A673 (cell line): ENCODE measurements around the gene AMBRA1. TPM values are rescaled to one million over a fixed set of nuclear protein-coding genes. Genes with fewer than 3 reads are reported as not detected.
A peak's percentile ranks its signal among the peaks of the same experiment; 100 is the strongest.

ENCODE experiments used
- BruUV-seq: library from RNA; stranded (reverse); fragments of 400-500 nt; replicated peaks from 2 replicates; lab custom pipeline; 2021; lab: Mats Ljungman, UMichigan
- CTCF ChIA-PET: fragments of 300-600 bp; sonication (Branson Sonifier 250); formaldehyde crosslinking; loops from one replicate; lab custom pipeline; 2022; ENCODE audit warnings: antibody characterized with exemption; lab: Charles Lee
- POLR2A ChIA-PET: fragments of 300-600 bp; sonication (Branson Sonifier 250); formaldehyde crosslinking; loops from one replicate; lab custom pipeline; 2022; ENCODE audit warnings: antibody characterized with exemption; ENCODE audit not compliant: low non-redundant PET; lab: Charles Lee
- DNase-seq: peaks from one replicate; pipeline ENCODE4 v3.0.0-alpha.2; 2015; ENCODE audit warnings: low spot score
- H3K27ac ChIP-seq: fragments of 200-600 bp; sonication (generic); 2 replicates; pipeline ENCODE4 v1.5.1; 2016; ENCODE audit warnings: mixed run types, low read depth, mild to moderate bottlenecking, mixed read lengths, antibody characterized with exemption, low read length; ENCODE audit not compliant: poor library complexity, severe bottlenecking
- H3K27me3 ChIP-seq: fragments of 200-600 bp; sonication (generic); replicated peaks from 2 replicates; pipeline ENCODE4 v1.6.1; 2017; ENCODE audit warnings: mixed run types, low read depth, mild to moderate bottlenecking, mixed read lengths, antibody characterized with exemption, low read length; ENCODE audit not compliant: insufficient read depth, poor library complexity
- H3K36me3 ChIP-seq: fragments of 200-600 bp; sonication (generic); 2 replicates; pipeline ENCODE4 v1.6.1; 2016; ENCODE audit warnings: mixed run types, mild to moderate bottlenecking, mixed read lengths, antibody characterized with exemption, low read length; ENCODE audit not compliant: insufficient read depth, poor library complexity, severe bottlenecking
- H3K4me1 ChIP-seq: fragments of 200-600 bp; sonication (generic); 2 replicates; pipeline ENCODE4 v1.6.1; 2017; ENCODE audit warnings: mixed run types, mild to moderate bottlenecking, mixed read lengths, antibody characterized with exemption, low read length; ENCODE audit not compliant: insufficient read depth, poor library complexity, severe bottlenecking
- H3K4me3 ChIP-seq: fragments of 200-600 bp; sonication (generic); 2 replicates; pipeline ENCODE4 v1.5.1; 2016; ENCODE audit warnings: low read depth, mixed run types, mild to moderate bottlenecking, mixed read lengths, low read length; ENCODE audit not compliant: poor library complexity, severe bottlenecking
- H3K9me3 ChIP-seq: fragments of 200-600 bp; sonication (generic); 2 replicates; pipeline ENCODE4 v1.6.1; 2016; ENCODE audit warnings: mixed run types, low read depth, mild to moderate bottlenecking, mixed read lengths, antibody characterized with exemption, low read length; ENCODE audit not compliant: poor library complexity, severe bottlenecking
- CTCF ChIP-seq: fragments of 300-800, 200-600 bp; sonication (generic); conservative IDR thresholded peaks from 2 replicates; pipeline ENCODE4 v1.5.1; 2017; ENCODE audit warnings: low read depth, mild to moderate bottlenecking, antibody characterized with exemption, low read length, moderate library complexity, mixed read lengths
- EZH2 ChIP-seq: fragments of 200-600 bp; sonication (generic); IDR thresholded peaks from 2 replicates; pipeline ENCODE4 v1.6.1; 2017; ENCODE audit warnings: borderline replicate concordance, low read depth, mild to moderate bottlenecking, mixed read lengths, antibody characterized with exemption, low read length; ENCODE audit not compliant: poor library complexity, severe bottlenecking
- intact Hi-C: fragments of 100-400 bp; cut with micrococcal nuclease; formaldehyde crosslinking; loops from one replicate; pipeline ENCODE4 v1.10.0; 2022; ENCODE audit not compliant: unreplicated experiment
- total RNA-seq: library from RNA; stranded (reverse); gene quantifications from 2 replicates; pipeline ENCODE4 v1.2.3, GENCODE V29; 2021

The AMBRA1 gene
- total RNA-seq, 1 experiment from 2014 or later, result 78.1 TPM

- CTCF ChIA-PET, result interaction anchor here (0.6 kb wide), 1 partner anchor 526 kb away, joined by 3 read pairs; no protein-coding TSS in a partner anchor
- H3K27me3 ChIP-seq, result no peaks in the 10 kb centered on the region
- POLR2A ChIA-PET, result no interaction called here
- intact Hi-C loops, result loop anchor here (2.0 kb wide), 1 partner anchor 230 kb away; no protein-coding TSS in a partner anchor
- no peak for TF ChIP-seq EZH2
- no peak for TF ChIP-seq CTCF
- H3K27ac ChIP-seq, result peak overlapping the region; percentile 21
- no peaks in the 10 kb centered on the region for H3K9me3 ChIP-seq
- peak overlapping the region; percentile 65 for H3K4me3 ChIP-seq
- DNase-seq, result no peak
- peaks cover 14% of the 10 kb centered on the region for H3K36me3 ChIP-seq
- no TSS peak for BruUV-seq
- peaks cover 23% of the 10 kb centered on the region for H3K4me1 ChIP-seq
Measured at GRCh38 chr11:46618837-46619236, 25.0 kb upstream of the AMBRA1 start.

GRCh38 chr11:46617972-46618314, 24.1 kb upstream of the AMBRA1 start:
- H3K36me3 ChIP-seq, result peaks cover 14% of the 10 kb centered on the region
- H3K27me3 ChIP-seq, result no peaks in the 10 kb centered on the region
- DNase-seq, result no peak
- no TSS peak for BruUV-seq
- H3K4me1 ChIP-seq, result peaks cover 23% of the 10 kb centered on the region
- ChIA-PET CTCF (interaction anchor here (0.6 to 0.9 kb wide), 2 partner anchors 24 to 128 kb away, joined by 3 to 4 read pairs; partner anchors contain the start of gene AMBRA1), POLR2A (interaction anchor here (0.6 kb wide), 1 partner anchor 24 kb away, joined by 3 read pairs; no protein-coding TSS in a partner anchor)
- TF ChIP-seq EZH2, result no peak
- no peak for TF ChIP-seq CTCF
- H3K9me3 ChIP-seq, result no peaks in the 10 kb centered on the region
- H3K27ac ChIP-seq, result peak overlapping the region; percentile 97
- H3K4me3 ChIP-seq, result peak overlapping the region; percentile 65
- intact Hi-C loops, result loop anchor here (2.0 kb wide), 1 partner anchor 229 kb away; no protein-coding TSS in a partner anchor

- DNase-seq, result peak; percentile 98
- H3K4me1 ChIP-seq, result peaks cover 23% of the 10 kb centered on the region
- H3K36me3 ChIP-seq, result peaks cover 8% of the 10 kb centered on the region
- no peaks in the 10 kb centered on the region for H3K9me3 ChIP-seq
- ChIA-PET CTCF (interaction anchor here (0.6 to 0.9 kb wide), 2 partner anchors 24 to 128 kb away, joined by 3 to 4 read pairs; partner anchors contain the start of gene AMBRA1), POLR2A (interaction anchor here (0.6 kb wide), 2 partner anchors 25 to 804 kb away, joined by 3 to 13 read pairs; no protein-coding TSS in a partner anchor)
- intact Hi-C loops, result no loop called here
- peak within 1 kb of the TSS; percentile 65 for H3K4me3 ChIP-seq
- H3K27me3 ChIP-seq, result no peaks in the 10 kb centered on the region
- TSS peak; percentile 70 for BruUV-seq
- H3K27ac ChIP-seq, result peak within 1 kb of the TSS; percentile 97
- no peak for TF ChIP-seq EZH2
- TF ChIP-seq CTCF, result peak; percentile 100
Measured at GRCh38 chr11:46617134-46617971, 23.5 kb upstream of the AMBRA1 start, which contains the start of the genes ATG13 and HARBI1. Gene ATG13, plus strand, starts transcription at chr11:46617553. Its CDS starts 26,739 bp downstream, at chr11:46644292. Gene HARBI1, minus strand, starts transcription at chr11:46617227. Its CDS starts 990 bp downstream, at chr11:46616237.
